Chondrocyte (in vitro differentiated cells): ENCODE measurements around the gene BLOC1S3. TPM values are rescaled to one million over a fixed set of nuclear protein-coding genes. Genes with fewer than 3 reads are reported as not detected.

Experiments used
- DNase-seq: peaks from one replicate; pipeline ENCODE4 v3.0.0; 2021; ENCODE audit warnings: mixed read lengths, low spot score
- H3K27ac Mint-ChIP-seq: one replicate; pipeline ENCODE4 v1.8.0; 2021; ENCODE audit warnings: mild to moderate bottlenecking, moderate library complexity, mixed read lengths; ENCODE audit not compliant: unreplicated experiment
- H3K27me3 Mint-ChIP-seq: 2 replicates; pipeline ENCODE4 v1.8.0; 2021; ENCODE audit warnings: low read depth, mixed read lengths
- H3K36me3 Mint-ChIP-seq: 2 replicates; pipeline ENCODE4 v1.8.0; 2021; ENCODE audit warnings: low read depth, mixed read lengths
- H3K4me1 Mint-ChIP-seq: 2 replicates; pipeline ENCODE4 v1.8.0; 2021; ENCODE audit warnings: low read depth, mild to moderate bottlenecking, mixed read lengths
- H3K4me3 Mint-ChIP-seq: one replicate; pipeline ENCODE4 v1.8.0; 2021; ENCODE audit warnings: mild to moderate bottlenecking, moderate library complexity, mixed read lengths; ENCODE audit not compliant: unreplicated experiment
- H3K9me3 Mint-ChIP-seq: 2 replicates; pipeline ENCODE4 v1.8.0; 2021; ENCODE audit warnings: low read depth, mixed read lengths
- CTCF ChIP-seq: fragments of 200-600 bp; sonication (generic); IDR thresholded peaks from 2 replicates; pipeline ENCODE4 v1.5.0; 2021; ENCODE audit warnings: antibody characterized with exemption, mild to moderate bottlenecking, moderate library complexity
- total RNA-seq: library from RNA; stranded (reverse); gene quantifications from 3 replicates; pipeline ENCODE4 v1.2.1, GENCODE V29; 2021

Gene BLOC1S3
- total RNA-seq, 1 donor from 2014 or later = 21.0 TPM

GRCh38 chr19:45151821-45152503 lies 26.6 kb upstream of the BLOC1S3 start:
- H3K9me3 Mint-ChIP-seq = no peaks in the 10 kb centered on the region
- H3K4me1 Mint-ChIP-seq = peaks cover 15% of the 10 kb centered on the region
- H3K36me3 Mint-ChIP-seq = peaks cover 5% of the 10 kb centered on the region
- DNase-seq = no peak
- no peak overlapping the region for H3K27ac Mint-ChIP-seq
- TF ChIP-seq CTCF = no peak
- H3K4me3 Mint-ChIP-seq = no peak overlapping the region
- H3K27me3 Mint-ChIP-seq = no peaks in the 10 kb centered on the region

- H3K27ac Mint-ChIP-seq = no peak overlapping the region
- no peak for DNase-seq
- no peaks in the 10 kb centered on the region for H3K27me3 Mint-ChIP-seq
- TF ChIP-seq CTCF = peak; percentile 40
- H3K36me3 Mint-ChIP-seq = peaks cover 5% of the 10 kb centered on the region
- no peaks in the 10 kb centered on the region for H3K9me3 Mint-ChIP-seq
- H3K4me1 Mint-ChIP-seq = peaks cover 15% of the 10 kb centered on the region
- H3K4me3 Mint-ChIP-seq = no peak overlapping the region
These were observed 25.9 kb upstream of the BLOC1S3 start for GRCh38 chr19:45152504-45153338.

GRCh38 chr19:45153339-45154063 lies 25.1 kb upstream of the BLOC1S3 start:
- H3K4me1 Mint-ChIP-seq = peaks cover 15% of the 10 kb centered on the region
- H3K27me3 Mint-ChIP-seq = no peaks in the 10 kb centered on the region
- no peak for DNase-seq
- no peak for TF ChIP-seq CTCF
- no peaks in the 10 kb centered on the region for H3K9me3 Mint-ChIP-seq
- peaks cover 5% of the 10 kb centered on the region for H3K36me3 Mint-ChIP-seq
- no peak overlapping the region for H3K27ac Mint-ChIP-seq
- peak overlapping the region; percentile 22 for H3K4me3 Mint-ChIP-seq

- Mint-ChIP-seq H3K27ac (no peak overlapping the region), H3K36me3 (peaks cover 5% of the 10 kb centered on the region), H3K4me3 (peak overlapping the region; percentile 22), H3K27me3 (no peaks in the 10 kb centered on the region), H3K9me3 (no peaks in the 10 kb centered on the region), H3K4me1 (peaks cover 15% of the 10 kb centered on the region)
- TF ChIP-seq CTCF = no peak
- no peak for DNase-seq
These were observed 24.3 kb upstream of the BLOC1S3 start for GRCh38 chr19:45154064-45154827.
